HG03280 (cell line): Measurements from ENCODE around the gene KIAA0753.

Source experiments
- ATAC-seq: cut with Tn5 transposase; IDR thresholded peaks from one replicate; pipeline ENCODE4 v1.9.1; 2021; ENCODE audit warnings: mild to moderate bottlenecking, moderate library complexity; ENCODE audit not compliant: unreplicated experiment

The KIAA0753 gene

DNA sequence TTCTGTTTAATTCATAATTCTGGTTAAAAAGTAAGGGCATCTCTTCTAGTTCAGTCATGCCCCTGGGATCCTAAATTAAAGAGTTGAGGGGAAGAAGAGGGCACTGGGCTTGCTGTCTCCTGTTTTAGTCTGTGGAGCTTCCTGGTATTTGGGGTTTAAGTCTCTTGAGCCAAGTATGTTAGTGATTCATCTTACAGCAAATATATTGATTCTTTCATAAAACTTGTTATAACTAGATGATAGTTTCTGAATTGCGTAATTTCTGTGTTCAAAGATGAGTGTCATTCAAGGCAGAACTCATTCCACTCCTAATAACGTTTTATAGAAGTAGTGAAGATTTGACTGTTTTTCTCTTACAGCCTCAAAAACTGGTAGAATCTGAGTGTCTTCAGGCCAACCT is 2.1 kb upstream of the KIAA0753 start:
- no peak for ATAC-seq

GRCh38 chr17:6641247-6641863 is 844 bp upstream of the KIAA0753 start:
- ATAC-seq: no peak

DNA sequence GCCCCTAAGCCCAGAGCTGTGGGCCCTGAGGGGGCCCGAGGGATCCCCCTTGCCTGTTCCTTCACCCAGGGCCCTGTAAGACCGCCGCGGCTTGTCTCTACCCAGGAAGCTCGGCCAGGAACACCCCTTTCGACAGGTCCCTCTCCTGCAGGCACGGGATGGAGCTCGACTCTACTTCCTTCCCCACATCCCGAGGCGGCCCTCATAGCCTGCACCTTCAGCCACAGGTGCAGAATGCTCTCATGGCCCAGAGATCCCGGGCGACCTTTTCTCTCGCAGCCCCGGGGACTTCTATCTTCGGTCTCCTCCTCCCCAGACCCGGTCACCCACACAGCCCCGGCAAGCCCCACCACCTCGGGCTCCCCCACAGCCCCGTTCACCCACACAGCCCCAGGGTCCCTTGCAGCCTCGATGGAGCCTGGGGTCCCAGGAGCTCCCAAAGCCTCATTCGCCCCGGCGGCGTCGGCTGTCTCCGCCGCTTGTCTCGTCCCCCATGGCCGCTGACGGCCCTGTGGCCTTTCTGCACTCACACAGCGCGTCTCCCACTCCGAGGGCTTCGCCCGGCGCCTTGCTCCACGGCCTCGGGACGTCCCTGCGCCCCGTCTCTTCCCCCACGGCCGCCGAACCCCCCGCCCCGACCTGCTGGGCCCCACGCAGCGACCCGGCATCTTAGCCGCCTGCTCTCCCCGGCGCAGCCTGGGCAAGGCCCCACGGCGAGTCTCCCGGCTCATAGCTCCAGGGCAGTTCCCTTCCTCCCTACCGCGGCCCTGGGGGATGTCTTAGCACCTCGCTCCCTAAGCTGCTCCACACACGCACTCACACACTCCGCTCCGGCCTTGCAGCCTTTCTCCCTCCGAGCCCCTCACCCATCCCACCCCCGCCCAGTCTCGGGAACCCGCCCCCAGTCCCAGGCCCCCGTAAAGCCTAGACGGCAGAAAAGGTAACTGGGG is 650 bp downstream of the KIAA0753 start:
- ATAC-seq: no peak

- no peak for ATAC-seq
These were observed 1.4 kb downstream of the KIAA0753 start for GRCh38 chr17:6639014-6639585.

- no peak for ATAC-seq
These were observed 2.2 kb downstream of the KIAA0753 start for GRCh38 chr17:6638046-6638908.

GRCh38 chr17:6637458-6637840 is 3.1 kb downstream of the KIAA0753 start:
- no peak for ATAC-seq

GRCh38 chr17:6636616-6637457 is 3.7 kb downstream of the KIAA0753 start:
- no peak for ATAC-seq

- ATAC-seq: no peak
These were observed 4.4 kb downstream of the KIAA0753 start for GRCh38 chr17:6636105-6636504.

GRCh38 chr17:6633263-6633662 is 7.2 kb downstream of the KIAA0753 start:
- ATAC-seq: no peak

DNA sequence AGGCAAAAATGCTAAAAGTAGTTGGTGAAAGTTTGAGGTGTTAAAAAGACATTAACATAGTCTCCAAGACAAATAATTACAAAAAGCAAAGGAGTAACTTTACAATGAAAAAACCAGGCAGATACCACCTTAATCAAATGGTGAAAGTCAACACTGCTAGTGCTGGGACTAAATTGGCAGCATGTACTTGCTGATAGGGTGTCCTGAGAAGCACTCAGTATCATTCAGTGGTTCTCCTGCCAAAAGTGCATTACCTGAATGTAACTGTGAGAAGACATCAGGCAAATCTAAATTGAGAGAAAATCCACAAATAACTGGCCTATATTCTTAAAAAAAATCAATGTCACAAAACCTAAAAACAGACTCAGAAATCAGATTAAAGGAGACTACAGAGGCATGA is 8.0 kb downstream of the KIAA0753 start:
- no peak for ATAC-seq

GRCh38 chr17:6630390-6630789 is 10.1 kb downstream of the KIAA0753 start:
- no peak for ATAC-seq

GRCh38 chr17:6627019-6627418 is 13.5 kb downstream of the KIAA0753 start:
- ATAC-seq: no peak

GRCh38 chr17:6626616-6627015 is 13.9 kb downstream of the KIAA0753 start:
- ATAC-seq: no peak

DNA sequence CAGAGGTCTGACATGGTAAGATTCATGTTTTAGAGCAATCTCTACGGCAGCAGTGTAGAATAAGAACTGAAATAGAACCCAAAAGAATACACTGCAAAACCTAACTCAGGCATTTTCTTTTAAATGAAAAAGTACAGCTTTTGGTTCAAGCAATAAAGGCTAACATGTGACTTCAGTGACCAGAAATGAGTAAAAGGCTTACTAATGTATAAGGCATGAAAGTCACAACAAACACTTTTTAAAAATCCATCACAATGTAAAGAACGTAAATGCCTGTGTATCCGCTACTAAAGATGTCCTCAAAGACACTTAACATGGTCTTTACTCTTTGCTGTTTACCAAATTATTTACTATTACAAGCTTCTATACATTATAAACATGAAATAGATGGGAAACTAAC is 16.6 kb downstream of the KIAA0753 start:
- ATAC-seq: no peak

DNA sequence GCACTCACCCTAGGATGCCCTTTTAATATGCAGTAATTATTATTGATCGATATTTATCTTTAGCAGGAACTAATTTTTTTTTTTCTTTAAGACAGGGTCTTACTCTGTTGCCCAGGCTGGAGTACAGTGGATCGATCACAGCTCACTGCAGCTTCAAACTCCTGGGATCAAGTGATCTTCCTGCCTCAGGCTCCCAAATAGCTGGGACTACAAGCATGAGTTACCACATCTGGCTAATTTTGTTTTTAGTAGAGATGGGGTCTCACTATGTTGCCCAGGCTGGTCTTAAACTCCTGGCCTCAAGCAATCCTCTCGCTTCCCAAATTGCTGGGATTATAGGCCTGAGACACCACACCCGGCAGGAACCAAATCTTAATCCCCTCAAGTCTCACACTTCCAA is 29.3 kb downstream of the KIAA0753 start:
- ATAC-seq: no peak

DNA sequence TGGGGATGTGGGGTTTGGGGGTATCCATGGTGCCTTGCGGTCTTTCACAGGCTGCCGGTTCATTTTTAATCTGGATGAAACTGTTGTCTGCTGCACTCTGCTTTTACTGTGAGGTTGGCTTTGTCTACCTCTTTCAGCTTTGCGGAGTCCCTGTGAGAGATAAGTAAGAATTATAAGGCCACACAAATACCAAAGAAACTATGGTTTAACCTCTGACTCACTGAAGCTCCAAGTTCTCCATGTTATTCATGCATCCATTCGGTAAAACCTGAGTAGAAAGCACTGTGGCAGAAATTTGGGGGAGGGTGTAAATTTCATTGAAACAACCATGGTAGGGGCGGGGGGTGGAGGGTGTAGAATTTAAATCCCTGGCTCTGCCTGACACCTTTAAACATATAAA is 30.5 kb downstream of the KIAA0753 start:
- no peak for ATAC-seq

- ATAC-seq: no peak
These were observed 32.2 kb downstream of the KIAA0753 start for GRCh38 chr17:6608321-6608720.

DNA sequence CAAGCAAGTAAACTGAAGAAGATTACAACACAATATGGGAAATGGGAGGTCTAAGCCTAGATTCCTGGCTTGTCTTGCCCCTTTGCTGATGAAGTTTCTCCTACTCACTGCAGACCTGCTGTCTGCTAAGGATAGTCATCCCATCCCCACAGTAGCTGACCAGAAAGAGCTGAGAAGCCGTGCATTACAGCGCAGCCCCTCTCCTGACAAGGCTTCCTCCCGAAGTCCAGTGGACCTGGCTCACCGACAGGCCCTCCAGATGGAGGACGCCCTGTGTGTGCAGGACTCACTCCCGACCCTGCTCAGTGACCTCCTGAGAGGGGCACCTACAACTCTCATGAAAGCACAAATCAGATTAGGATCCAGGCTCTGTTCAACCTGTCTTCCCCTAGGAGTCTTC is 35.4 kb downstream of the KIAA0753 start:
- ATAC-seq: no peak

DNA sequence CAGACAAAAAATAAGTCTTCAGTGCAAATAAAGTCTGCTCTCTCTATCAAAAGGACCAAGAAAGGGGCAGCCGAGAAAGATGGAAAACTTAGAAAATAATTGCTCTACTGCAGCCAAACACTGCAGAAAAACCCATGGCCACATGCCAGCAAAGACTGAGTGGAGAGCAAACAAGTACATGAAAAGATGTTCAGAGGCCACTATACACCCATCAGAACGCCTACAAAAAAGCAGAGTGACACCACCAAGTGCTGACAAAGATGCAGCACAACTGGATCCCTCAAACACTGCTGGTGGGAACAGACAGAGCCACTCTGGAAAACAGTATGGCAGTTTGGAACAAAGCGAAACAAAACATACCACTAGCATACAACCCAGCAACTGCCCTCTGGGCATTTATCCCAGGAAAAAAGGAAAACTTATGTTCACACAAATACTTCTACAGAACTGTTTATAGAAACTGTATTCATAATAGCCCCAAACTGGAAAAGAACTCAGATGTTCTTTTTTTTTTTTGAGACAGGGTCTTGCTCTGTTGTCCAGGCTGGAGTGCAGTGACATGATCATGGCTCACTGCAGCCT is 36.7 kb downstream of the KIAA0753 start:
- no peak for ATAC-seq

- no peak for ATAC-seq
These were observed 38.4 kb downstream of the KIAA0753 start for GRCh38 chr17:6602141-6602540.
